ENCODE data around the gene TRAPPC6A.

- TF ChIP-seq CTCF (IDR thresholded peaks at IDR 0.05 in 2 of 3, conservative IDR thresholded peaks at IDR 0.05 in 1 of 3; ENCODE audit: borderline replicate concordance in 1 of 3, insufficient read depth in 1 of 3, low read depth in 2 of 3, low read length in 2 of 3) (no peak), POLR2A (IDR thresholded peaks at IDR 0.05; ENCODE audit: borderline replicate concordance, extremely low read depth, insufficient read depth, insufficient read length) (no peak)
Measured at GRCh38 chr19:45170146-45171106, 7.6 kb downstream of the TRAPPC6A start.
